Glomerular visceral epithelial cell (primary cell): ENCODE data around the gene HINT3.
"Not testable (repeated sequence)": the region's sequence is repeated elsewhere in the genome, so short reads cannot be mapped to it uniquely, and the experiment has no call there.

Source experiments
- DNase-seq: peaks from one replicate; pipeline ENCODE4 v3.0.0-alpha.2; 2016; ENCODE audit errors: extremely low spot score

Gene HINT3

GRCh38 chr6:125962900-125963497 is 6.4 kb downstream of the HINT3 start:
- no peak for DNase-seq

DNA sequence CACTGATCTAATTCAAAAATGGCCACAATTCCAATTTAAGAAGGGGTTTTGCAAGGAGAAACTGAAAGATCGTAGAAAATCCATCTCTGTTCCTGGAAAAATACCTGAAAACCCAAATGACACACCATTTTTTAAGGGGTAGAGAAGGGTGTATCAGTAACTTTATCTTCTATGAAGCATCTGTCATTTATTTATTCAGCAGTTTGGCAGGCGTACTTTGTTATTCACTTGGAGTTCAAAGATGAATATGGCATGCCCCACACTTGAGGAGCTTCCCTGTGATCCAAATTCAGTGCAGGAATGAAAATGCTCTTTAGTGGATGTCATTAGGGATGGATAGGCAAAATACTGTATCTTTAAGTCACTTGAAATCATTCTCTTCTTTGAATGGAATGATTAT is 7.2 kb downstream of the HINT3 start:
- no peak for DNase-seq

DNA sequence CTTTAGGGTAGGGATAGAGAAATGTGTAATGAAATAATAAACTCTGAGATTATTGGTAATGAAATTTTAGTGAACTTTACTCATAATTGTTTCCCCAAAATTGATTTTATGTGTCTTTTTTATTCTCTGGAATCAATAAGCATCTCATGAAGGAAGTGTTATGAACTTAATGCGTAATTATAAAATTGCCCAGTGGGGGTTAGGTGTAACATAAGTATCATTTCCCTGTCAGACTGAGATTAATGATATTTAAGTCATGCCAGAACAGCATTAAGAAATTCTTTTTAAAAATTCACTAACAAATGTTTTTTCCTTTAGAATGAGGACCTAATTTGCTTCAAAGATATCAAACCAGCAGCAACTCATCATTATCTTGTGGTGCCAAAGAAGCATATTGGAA is 10.0 kb downstream of the HINT3 start:
- DNase-seq, result no peak

GRCh38 chr6:125968493-125968892 is 11.9 kb downstream of the HINT3 start:
- DNase-seq, result no peak

DNA sequence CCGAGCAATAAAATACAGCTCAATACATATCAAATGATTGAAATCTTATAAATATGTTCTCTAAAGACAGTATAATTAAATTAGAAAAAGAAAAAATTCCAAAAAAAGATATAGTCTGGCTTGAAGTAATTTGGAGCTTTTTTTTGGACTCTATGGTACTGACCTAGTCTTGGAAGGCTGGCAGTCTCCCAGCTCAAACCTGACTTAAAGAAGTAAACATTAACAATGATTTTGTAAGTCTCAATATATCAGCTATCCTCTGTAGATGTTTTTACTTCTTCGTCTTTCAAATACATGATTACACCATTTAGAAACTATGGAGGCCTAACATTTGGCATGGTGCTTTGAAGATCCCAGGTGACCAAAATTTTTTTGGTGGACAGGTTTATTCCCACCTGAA is 14.2 kb downstream of the HINT3 start:
- DNase-seq, result no peak

GRCh38 chr6:125972478-125972877 is 15.9 kb downstream of the HINT3 start:
- DNase-seq, result not testable (repeated sequence)

GRCh38 chr6:125974214-125974866 is 17.8 kb downstream of the HINT3 start:
- DNase-seq, result peak; percentile 49

GRCh38 chr6:125979101-125979500 is 22.5 kb downstream of the HINT3 start:
- no peak for DNase-seq

GRCh38 chr6:125981571-125982185 is 25.1 kb downstream of the HINT3 start:
- no peak for DNase-seq

- DNase-seq, result peak; percentile 20
Measured at GRCh38 chr6:125983246-125983945, 26.8 kb downstream of the HINT3 start.

DNA sequence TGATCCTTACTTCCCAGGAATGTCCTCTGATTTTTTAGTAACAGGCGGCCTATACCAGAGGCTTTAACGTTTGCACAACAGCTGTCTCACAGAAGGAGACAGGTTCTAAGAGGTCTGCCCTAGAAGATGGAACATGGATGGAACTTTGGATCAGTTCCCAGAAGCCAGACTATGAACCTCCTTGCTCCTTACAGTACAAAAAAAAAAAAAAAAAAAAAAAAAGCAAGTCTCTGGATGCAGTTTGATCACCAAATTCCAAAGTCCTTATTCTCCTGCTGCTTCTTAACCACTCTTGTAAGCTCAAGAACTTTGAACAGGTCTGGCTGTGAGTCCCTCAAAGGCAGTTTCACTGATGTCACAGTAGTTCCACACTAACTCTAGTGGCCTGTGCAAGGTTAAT is 27.7 kb downstream of the HINT3 start:
- no peak for DNase-seq

DNA sequence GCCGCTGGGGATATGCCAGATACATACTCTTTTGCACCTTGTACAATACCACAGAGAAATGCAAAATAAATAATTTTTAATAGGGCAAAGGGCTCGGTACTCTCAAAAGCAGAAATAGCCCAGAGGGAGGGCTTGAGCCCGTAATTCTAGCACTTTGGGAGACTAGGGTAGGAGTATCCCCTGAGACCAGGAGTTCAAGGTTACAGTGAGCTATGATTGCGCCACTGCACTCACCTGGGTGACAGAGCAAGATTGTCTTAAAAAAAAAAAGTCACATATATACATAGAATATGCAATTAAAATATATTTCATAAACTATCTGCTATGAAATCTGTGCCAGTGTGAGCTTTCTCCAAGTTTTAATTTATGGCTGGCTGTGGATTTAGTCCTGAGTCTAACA is 29.0 kb downstream of the HINT3 start:
- DNase-seq, result no peak

DNA sequence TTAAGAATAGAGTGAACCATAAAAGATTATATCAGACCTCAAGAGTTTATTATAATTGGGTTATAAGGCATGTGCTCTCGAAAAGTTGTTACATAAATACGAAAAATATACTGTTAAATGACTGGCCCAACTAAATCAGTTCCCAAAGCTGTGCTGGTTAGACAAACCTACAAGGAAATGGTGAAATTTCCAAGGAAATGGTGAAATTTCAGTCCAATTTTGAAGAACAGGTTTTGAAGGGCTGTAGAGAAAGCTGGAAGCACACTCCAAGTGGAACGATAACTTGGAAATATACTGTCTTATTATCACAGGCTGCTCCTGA is 29.4 kb downstream of the HINT3 start:
- DNase-seq, result no peak

DNA sequence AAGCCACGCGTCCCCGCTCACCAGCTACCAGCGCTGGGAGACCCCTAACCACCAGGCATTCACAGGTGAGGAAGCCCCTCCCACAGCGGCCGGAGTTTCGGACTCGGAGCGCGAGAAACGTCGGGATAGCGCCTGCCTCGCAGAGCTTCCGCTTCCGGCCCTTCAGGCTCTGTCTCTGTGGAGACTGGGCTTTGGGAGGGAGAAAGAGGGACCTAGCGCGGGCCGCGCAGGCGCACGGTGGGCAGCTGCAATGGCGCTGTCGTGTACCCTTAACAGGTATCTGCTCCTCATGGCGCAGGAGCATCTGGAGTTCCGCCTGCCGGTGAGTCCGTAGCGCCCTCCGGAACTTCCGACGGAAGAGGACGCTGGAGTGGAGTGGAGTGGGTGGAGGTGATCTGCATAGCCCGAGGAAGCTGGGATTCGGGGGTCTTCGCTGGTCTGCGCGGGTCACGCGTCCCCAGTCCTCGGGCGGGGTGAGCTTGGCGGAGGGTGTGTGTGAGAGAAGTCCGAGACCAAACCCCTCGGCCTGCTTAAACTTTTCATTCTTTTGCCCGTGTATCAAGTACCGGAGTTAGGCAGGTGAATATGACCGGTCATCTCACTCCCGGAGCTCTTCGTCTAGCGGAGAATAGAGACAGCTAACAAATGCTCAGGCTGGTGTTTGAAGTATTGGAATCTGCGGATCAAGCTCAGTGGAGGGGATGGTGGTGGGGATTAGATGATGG is 29.9 kb downstream of the HINT3 start, which contains the start of gene TRMT11:
Gene TRMT11, plus strand, starts transcription at position 240 of the 725 bp plus-strand sequence. Its CDS starts 11 bp downstream, at position 251.
- DNase-seq, result peak; percentile 93

DNA sequence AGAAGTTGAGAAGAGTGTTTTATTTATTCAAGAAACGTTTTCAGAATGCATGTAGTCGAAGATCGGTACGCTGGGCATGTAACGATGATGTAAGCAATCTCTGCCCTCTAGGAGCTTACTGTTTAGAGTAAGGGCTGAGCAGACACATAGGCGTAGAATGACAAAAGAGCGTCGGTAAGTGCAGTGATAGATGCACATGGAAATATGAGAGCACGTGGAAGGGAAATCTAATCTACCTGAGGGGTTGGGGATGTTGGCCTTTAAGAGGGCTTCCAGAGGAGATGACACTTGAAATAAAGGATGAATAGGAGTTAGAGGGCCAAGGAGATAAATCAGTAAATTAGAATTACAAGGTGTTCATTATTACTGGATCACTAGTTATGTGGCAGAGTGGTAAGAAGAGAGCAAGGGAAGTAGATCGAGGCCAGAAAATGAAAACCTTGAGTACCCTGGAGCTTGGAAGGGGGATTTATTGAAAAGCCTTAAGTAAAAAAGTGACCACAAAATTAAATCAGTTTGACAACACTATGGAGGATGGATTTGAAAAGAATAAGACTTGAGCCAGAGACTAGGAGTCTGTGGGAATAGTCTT is 30.6 kb downstream of the HINT3 start:
- DNase-seq, result peak; percentile 40

DNA sequence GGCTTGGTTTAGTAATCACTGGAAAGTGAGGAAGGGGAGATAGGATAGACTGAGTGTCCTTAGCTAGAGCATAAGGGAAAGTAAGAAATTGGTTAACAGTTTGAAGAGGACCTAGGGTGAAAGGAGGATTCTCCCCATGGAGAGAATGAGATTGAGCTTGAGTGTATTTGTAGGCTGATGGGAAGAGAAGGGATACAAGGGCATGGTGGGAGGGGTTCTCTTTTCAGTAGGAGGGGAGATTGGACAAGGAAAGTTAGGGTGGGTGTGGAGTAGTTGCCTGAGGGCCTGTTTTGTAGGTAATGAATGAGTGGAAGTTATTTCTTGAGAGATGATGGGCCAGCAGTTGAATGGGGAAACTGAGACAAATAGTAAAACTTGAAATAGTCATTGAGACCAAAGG is 31.7 kb downstream of the HINT3 start:
- no peak for DNase-seq

DNA sequence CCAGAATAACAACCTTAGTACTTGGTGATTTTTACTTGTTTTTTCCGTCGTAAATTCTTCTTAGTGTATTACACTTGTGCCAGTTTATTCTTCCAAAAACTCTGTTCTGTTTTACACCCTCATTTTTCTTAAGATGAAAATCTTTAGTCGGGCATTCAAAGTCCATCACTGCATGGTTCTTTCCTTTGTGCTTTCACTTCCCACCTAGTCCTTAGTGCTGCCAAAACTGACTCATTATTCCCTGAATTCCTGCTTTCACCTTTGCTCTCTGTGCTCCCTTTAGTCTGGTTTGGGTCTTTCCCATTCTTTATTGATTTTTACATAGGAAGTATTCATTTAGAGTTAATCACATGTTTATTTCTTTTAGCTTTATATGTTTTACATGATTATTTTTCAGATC is 33.1 kb downstream of the HINT3 start:
- no peak for DNase-seq

GRCh38 chr6:125991653-125992052 is 35.1 kb downstream of the HINT3 start:
- DNase-seq, result no peak

DNA sequence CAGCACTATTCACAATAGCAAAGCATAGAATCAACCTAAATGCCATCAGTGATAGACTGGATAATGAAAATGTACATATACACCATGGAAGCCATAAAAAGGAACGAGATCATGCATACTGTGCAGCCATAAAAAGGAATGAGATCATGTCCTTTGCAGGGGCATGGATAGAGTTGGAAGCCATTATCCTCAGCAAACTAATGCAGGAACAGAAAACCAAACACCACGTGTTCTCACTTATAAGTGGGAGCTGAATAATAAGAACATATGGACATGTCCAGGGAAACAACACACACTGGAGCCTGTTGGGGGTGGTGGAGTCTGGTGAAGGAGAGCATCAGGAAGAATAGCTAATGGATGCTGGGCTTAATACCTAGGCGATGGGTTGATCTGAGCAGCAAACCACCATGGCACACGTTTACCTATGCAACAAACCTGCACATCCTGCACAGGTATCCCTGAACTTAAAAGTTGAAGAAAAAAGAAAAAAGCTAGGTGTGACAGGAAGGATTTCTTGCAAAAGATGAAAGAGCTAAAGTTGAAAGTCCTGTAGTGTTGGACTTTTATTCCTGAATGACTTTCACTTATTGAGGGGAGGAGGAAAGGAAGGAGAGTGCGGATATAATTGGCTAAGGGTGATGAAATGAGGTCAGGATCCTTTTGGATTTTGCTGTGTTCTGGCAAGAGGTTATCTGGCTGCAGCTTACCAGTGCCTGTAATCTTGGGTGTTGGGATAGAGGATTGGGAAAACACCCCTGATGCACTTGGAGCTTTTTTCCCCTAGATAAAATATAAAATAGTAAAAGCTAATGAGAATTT is 38.3 kb downstream of the HINT3 start:
- no peak for DNase-seq

DNA sequence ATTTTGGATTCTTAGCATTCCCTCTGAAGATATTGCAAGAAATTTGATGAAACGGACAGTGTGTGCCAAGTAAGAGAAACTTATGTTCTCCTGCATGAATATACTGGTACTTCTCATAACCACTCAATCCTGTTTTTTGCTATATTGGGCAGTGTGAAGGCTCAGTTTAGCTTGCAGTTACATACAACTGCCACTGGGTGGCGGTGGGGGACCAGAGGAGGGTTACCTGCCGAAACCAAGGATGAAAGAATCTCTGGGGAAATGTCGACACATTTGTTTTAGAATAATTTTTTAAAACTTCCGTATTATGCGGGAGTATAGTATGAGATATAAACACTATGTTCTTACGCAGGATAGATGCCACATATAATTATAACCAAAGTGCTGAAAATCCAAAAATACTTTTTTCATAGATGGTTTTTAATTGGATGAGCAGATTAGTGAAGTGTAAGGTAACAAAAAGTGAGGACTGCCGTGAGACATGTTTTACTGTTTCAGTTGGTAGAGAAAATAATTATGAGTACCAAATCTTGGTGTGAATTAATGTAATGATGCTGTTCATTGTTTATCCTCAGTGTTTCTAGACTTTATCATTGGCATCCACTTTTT is 39.5 kb downstream of the HINT3 start:
- peak; percentile 73 for DNase-seq
